ENCODE measurements around the gene KIRREL3. TPM values are rescaled to one million over a fixed set of nuclear protein-coding genes. Genes with fewer than 3 reads are reported as not detected.

The KIRREL3 gene
- total RNA-seq, 1 donor from 2014 or later: under 0.01 TPM

DNA sequence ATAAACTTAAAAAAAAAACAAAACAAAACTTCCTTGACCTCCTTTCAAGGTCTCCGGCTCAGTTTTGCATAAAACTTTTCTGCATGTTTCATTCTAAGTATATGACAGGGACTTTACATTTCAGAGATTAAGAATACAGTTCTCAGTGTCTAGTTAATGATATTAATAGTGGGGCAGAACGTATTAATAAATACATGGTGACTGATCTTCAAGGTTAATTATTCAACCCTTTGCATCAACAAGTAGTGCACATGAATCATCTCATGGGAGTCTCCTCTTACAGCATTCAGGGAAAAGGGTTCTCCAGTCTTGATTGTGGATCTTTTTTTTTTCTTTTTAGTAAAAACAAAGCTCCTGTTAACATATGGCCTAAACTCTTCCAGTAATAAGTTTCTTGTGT, 146.8 kb downstream of the KIRREL3 start:
- Histone ChIP-seq H3K4me1 (ENCODE audit: control insufficient read depth in 3 of 3, insufficient read depth in 3 of 3, low read length in 3 of 3) (no peaks in the 10 kb centered on the region), H3K27me3 (ENCODE audit: control insufficient read depth in 3 of 3, insufficient read depth in 3 of 3, low read length in 3 of 3) (peaks cover 0 to 7% (median 0%) of the 10 kb centered on the region in 3 donors), H3K27ac (ENCODE audit: low read depth, low read length) (no peak overlapping the region), H3K9ac (ENCODE audit: low read depth in 1 of 3, low read length in 3 of 3) (no peak overlapping the region), H3K4me3 (ENCODE audit: low read length in 3 of 3) (no peak overlapping the region), H3K9me3 (ENCODE audit: control insufficient read depth in 3 of 3, low read length in 3 of 3) (no peaks in the 10 kb centered on the region), H3K36me3 (ENCODE audit: control insufficient read depth in 3 of 3, insufficient read depth in 3 of 3, low read length in 3 of 3) (no peaks in the 10 kb centered on the region)

DNA sequence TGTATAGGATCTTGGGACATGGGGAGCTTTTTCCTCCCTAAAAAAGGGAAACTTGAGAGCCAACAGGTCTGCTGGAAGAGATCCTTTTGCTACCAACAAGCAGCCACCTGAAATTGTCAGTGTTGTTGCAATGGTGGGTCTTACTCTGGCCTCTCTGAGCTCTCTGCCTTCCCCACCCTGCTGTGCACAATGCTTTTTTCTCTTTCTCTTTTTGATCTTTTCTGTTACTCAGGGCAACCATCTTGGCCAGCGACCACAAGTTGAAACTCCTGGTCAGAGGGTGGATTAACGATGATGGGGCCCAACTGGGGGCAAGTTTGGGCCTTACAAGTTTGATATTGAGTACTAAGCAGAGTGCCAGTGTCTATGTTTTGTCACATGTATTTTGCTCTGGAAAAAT, 155.8 kb downstream of the KIRREL3 start:
- Histone ChIP-seq H3K27ac (ENCODE audit: low read depth, low read length) (no peak overlapping the region), H3K9ac (ENCODE audit: low read depth in 1 of 3, low read length in 3 of 3) (no peak overlapping the region), H3K4me1 (ENCODE audit: control insufficient read depth in 3 of 3, insufficient read depth in 3 of 3, low read length in 3 of 3) (no peaks in the 10 kb centered on the region), H3K4me3 (ENCODE audit: low read length in 3 of 3) (no peak overlapping the region), H3K27me3 (ENCODE audit: control insufficient read depth in 3 of 3, insufficient read depth in 3 of 3, low read length in 3 of 3) (no peaks in the 10 kb centered on the region), H3K9me3 (ENCODE audit: control insufficient read depth in 3 of 3, low read length in 3 of 3) (no peaks in the 10 kb centered on the region), H3K36me3 (ENCODE audit: control insufficient read depth in 3 of 3, insufficient read depth in 3 of 3, low read length in 3 of 3) (no peaks in the 10 kb centered on the region)

DNA sequence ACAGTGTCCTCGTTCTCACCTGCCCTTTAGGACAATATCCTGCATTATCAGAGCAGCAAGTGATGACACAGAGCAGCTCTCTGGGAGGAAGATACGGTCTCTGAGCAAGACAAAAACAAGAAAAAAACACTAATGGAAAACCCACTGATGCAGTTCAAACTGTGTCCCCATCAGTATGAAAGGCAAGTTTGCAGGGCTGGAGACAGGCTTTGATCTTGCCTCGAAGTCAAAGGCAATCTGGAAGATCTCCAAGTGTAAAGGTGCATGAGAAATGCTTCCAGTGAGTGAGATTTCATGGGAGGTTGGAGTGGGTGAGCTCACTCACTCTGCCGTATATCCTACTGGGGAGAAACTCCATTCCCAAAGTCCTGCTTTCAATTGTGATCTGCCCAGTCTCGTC, 157.5 kb downstream of the KIRREL3 start:
- no peaks in the 10 kb centered on the region for H3K27me3 ChIP-seq (ENCODE audit: control insufficient read depth in 3 of 3, insufficient read depth in 3 of 3, low read length in 3 of 3)
- no peak overlapping the region for H3K4me3 ChIP-seq (ENCODE audit: low read length in 3 of 3)
- H3K4me1 ChIP-seq (ENCODE audit: control insufficient read depth in 3 of 3, insufficient read depth in 3 of 3, low read length in 3 of 3): no peaks in the 10 kb centered on the region
- no peaks in the 10 kb centered on the region for H3K9me3 ChIP-seq (ENCODE audit: control insufficient read depth in 3 of 3, low read length in 3 of 3)
- no peaks in the 10 kb centered on the region for H3K36me3 ChIP-seq (ENCODE audit: control insufficient read depth in 3 of 3, insufficient read depth in 3 of 3, low read length in 3 of 3)
- H3K9ac ChIP-seq (ENCODE audit: low read depth in 1 of 3, low read length in 3 of 3): no peak overlapping the region
- H3K27ac ChIP-seq (ENCODE audit: low read depth, low read length): no peak overlapping the region

DNA sequence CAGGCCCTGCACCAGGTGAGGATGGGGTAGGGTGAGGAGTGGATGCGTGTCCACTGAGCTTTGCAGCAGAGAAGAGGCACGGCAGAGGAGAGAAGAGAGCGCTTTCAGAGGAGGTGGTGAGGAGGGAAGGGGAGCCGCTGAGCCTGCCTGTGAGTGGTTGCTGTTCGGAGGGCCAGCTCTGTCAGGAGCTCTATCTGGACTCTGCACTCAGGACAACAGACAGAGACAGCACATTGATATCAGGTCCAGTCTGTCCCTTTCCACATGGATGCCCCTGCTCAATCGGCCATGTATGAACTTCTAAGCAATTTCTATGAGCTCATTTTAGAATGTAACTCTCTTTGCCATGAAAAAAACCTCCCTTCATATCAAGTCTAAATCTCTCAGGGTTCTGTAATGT, 158.6 kb downstream of the KIRREL3 start:
- no peaks in the 10 kb centered on the region for H3K4me1 ChIP-seq (ENCODE audit: control insufficient read depth in 3 of 3, insufficient read depth in 3 of 3, low read length in 3 of 3)
- no peak overlapping the region for H3K27ac ChIP-seq (ENCODE audit: low read depth, low read length)
- no peak overlapping the region for H3K4me3 ChIP-seq (ENCODE audit: low read length in 3 of 3)
- no peaks in the 10 kb centered on the region for H3K36me3 ChIP-seq (ENCODE audit: control insufficient read depth in 3 of 3, insufficient read depth in 3 of 3, low read length in 3 of 3)
- no peaks in the 10 kb centered on the region for H3K27me3 ChIP-seq (ENCODE audit: control insufficient read depth in 3 of 3, insufficient read depth in 3 of 3, low read length in 3 of 3)
- no peaks in the 10 kb centered on the region for H3K9me3 ChIP-seq (ENCODE audit: control insufficient read depth in 3 of 3, low read length in 3 of 3)
- H3K9ac ChIP-seq (ENCODE audit: low read depth in 1 of 3, low read length in 3 of 3): no peak overlapping the region

DNA sequence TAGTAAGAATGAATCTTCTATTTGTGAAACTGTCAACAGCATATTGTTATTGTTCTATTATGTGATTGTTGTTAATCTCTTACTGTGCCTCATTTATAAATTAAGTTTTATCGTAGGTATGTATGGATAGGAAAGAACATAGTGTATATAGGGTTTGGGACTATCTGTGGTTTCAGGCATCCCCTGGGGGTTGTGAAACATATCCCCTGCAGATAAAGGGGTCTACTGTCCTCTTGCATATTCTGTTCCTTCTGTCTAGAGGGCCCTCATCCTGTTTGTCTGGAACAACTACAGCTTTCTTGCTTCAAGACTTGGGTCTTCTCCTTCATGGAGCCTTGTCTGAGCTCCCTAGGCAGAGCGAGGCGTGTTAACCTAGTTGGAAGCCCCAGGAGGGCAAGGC, 159.6 kb downstream of the KIRREL3 start:
- H3K27me3 ChIP-seq (ENCODE audit: control insufficient read depth in 3 of 3, insufficient read depth in 3 of 3, low read length in 3 of 3): no peaks in the 10 kb centered on the region
- H3K4me3 ChIP-seq (ENCODE audit: low read length in 3 of 3): no peak overlapping the region
- H3K36me3 ChIP-seq (ENCODE audit: control insufficient read depth in 3 of 3, insufficient read depth in 3 of 3, low read length in 3 of 3): no peaks in the 10 kb centered on the region
- no peaks in the 10 kb centered on the region for H3K9me3 ChIP-seq (ENCODE audit: control insufficient read depth in 3 of 3, low read length in 3 of 3)
- no peak overlapping the region for H3K27ac ChIP-seq (ENCODE audit: low read depth, low read length)
- H3K4me1 ChIP-seq (ENCODE audit: control insufficient read depth in 3 of 3, insufficient read depth in 3 of 3, low read length in 3 of 3): no peaks in the 10 kb centered on the region
- H3K9ac ChIP-seq (ENCODE audit: low read depth in 1 of 3, low read length in 3 of 3): no peak overlapping the region

DNA sequence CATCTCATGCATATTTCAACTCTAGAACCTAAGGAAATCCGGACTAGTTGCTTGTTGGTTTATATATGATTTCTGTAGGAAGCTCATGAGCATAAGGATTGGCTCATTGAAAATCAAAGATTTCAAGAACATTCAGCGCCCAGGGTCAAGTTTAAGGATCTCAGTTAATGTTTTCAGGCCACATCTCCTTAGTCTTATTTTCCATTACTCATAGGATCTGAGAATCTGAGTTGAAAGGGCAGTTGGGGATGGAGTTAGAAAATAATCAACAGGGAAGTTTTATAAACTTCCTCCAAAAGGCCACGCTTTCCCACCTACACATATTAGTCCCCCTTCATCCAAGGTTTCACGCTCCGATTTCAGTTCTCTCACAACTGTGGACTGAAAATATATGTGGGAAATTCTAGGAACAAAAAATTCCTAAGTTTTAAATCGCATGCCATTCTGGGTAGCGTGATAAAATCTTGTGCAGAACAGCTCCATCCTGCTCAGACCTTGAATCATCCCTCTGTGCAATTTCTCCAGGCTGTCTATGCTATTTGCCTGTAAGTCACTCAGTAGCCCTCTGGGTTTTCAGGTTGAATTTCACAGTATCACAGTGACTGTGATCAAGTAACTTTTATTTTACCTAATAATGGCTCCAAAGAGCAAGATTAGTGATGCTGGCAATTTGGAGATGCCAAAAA, 160.2 kb downstream of the KIRREL3 start:
- no peaks in the 10 kb centered on the region for H3K27me3 ChIP-seq (ENCODE audit: control insufficient read depth in 3 of 3, insufficient read depth in 3 of 3, low read length in 3 of 3)
- no peaks in the 10 kb centered on the region for H3K9me3 ChIP-seq (ENCODE audit: control insufficient read depth in 3 of 3, low read length in 3 of 3)
- H3K9ac ChIP-seq (ENCODE audit: low read depth in 1 of 3, low read length in 3 of 3): no peak overlapping the region
- H3K36me3 ChIP-seq (ENCODE audit: control insufficient read depth in 3 of 3, insufficient read depth in 3 of 3, low read length in 3 of 3): no peaks in the 10 kb centered on the region
- no peaks in the 10 kb centered on the region for H3K4me1 ChIP-seq (ENCODE audit: control insufficient read depth in 3 of 3, insufficient read depth in 3 of 3, low read length in 3 of 3)
- H3K4me3 ChIP-seq (ENCODE audit: low read length in 3 of 3): no peak overlapping the region
- H3K27ac ChIP-seq (ENCODE audit: low read depth, low read length): no peak overlapping the region

DNA sequence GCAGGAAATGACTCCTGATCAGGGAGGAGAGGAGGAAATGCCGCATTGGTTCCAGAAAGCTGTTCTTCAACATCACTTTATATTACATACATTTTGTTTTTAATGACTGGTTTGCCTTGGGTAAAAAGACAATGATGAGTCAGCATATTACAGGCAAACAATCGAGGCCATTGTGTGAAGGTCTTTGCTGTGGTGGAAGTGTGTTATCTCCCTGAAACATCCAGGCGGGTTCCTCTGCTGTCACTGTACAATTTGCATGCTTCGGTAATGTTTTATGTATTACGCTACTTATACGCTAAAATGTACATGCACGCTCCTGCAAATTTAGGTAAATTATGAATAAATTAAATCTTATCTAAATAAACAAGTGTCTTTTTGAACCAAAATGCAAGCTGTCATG, 161.1 kb downstream of the KIRREL3 start:
- no peaks in the 10 kb centered on the region for H3K27me3 ChIP-seq (ENCODE audit: control insufficient read depth in 3 of 3, insufficient read depth in 3 of 3, low read length in 3 of 3)
- H3K9me3 ChIP-seq (ENCODE audit: control insufficient read depth in 3 of 3, low read length in 3 of 3): no peaks in the 10 kb centered on the region
- no peak overlapping the region for H3K4me3 ChIP-seq (ENCODE audit: low read length in 3 of 3)
- H3K4me1 ChIP-seq (ENCODE audit: control insufficient read depth in 3 of 3, insufficient read depth in 3 of 3, low read length in 3 of 3): no peaks in the 10 kb centered on the region
- H3K9ac ChIP-seq (ENCODE audit: low read depth in 1 of 3, low read length in 3 of 3): no peak overlapping the region
- H3K36me3 ChIP-seq (ENCODE audit: control insufficient read depth in 3 of 3, insufficient read depth in 3 of 3, low read length in 3 of 3): no peaks in the 10 kb centered on the region
- no peak overlapping the region for H3K27ac ChIP-seq (ENCODE audit: low read depth, low read length)

DNA sequence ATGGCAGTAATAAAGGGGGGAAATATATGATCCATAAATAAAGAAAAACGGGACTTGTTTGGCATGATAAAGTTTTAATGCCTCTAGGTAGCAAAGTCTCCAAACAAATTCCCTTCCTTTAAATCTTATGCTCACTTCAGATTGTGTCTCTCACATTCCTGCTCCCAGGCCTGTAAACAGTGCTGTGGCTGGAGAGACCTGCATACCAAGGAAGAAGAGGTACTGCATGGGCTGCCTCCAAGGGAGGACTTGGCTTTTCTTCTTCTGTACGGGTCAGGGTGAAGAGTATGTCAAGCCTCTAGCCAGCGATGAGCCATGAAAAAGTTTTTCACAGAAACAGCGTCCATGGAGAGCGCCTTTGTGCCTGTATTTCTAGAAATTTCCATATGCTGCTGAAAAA, 161.8 kb downstream of the KIRREL3 start:
- no peak overlapping the region for H3K4me3 ChIP-seq (ENCODE audit: low read length in 3 of 3)
- no peaks in the 10 kb centered on the region for H3K9me3 ChIP-seq (ENCODE audit: control insufficient read depth in 3 of 3, low read length in 3 of 3)
- H3K27ac ChIP-seq (ENCODE audit: low read depth, low read length): no peak overlapping the region
- H3K9ac ChIP-seq (ENCODE audit: low read depth in 1 of 3, low read length in 3 of 3): no peak overlapping the region
- no peaks in the 10 kb centered on the region for H3K4me1 ChIP-seq (ENCODE audit: control insufficient read depth in 3 of 3, insufficient read depth in 3 of 3, low read length in 3 of 3)
- H3K27me3 ChIP-seq (ENCODE audit: control insufficient read depth in 3 of 3, insufficient read depth in 3 of 3, low read length in 3 of 3): no peaks in the 10 kb centered on the region
- no peaks in the 10 kb centered on the region for H3K36me3 ChIP-seq (ENCODE audit: control insufficient read depth in 3 of 3, insufficient read depth in 3 of 3, low read length in 3 of 3)

DNA sequence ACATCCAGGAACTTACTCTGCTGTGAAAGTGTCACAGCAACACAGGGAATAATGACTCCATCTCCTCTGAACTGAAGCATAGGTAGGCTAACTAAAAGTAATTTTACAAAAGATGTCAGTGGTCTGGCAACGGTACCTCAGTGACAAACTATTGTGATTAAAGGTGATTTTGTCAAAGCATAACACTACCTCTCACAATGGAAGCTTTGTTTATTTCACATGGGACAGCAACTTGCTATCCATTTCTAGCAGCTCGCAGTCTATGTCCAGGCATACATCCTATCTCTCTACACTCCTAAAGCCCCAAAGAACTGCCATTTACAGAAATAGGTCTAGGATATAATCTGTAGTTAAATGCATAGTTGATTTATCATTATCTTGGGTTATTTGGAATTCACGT, 163.0 kb downstream of the KIRREL3 start:
- Histone ChIP-seq H3K36me3 (ENCODE audit: control insufficient read depth in 3 of 3, insufficient read depth in 3 of 3, low read length in 3 of 3) (no peaks in the 10 kb centered on the region), H3K4me1 (ENCODE audit: control insufficient read depth in 3 of 3, insufficient read depth in 3 of 3, low read length in 3 of 3) (no peaks in the 10 kb centered on the region), H3K9ac (ENCODE audit: low read depth in 1 of 3, low read length in 3 of 3) (no peak overlapping the region), H3K4me3 (ENCODE audit: low read length in 3 of 3) (no peak overlapping the region), H3K27me3 (ENCODE audit: control insufficient read depth in 3 of 3, insufficient read depth in 3 of 3, low read length in 3 of 3) (no peaks in the 10 kb centered on the region), H3K9me3 (ENCODE audit: control insufficient read depth in 3 of 3, low read length in 3 of 3) (no peaks in the 10 kb centered on the region), H3K27ac (ENCODE audit: low read depth, low read length) (no peak overlapping the region)

DNA sequence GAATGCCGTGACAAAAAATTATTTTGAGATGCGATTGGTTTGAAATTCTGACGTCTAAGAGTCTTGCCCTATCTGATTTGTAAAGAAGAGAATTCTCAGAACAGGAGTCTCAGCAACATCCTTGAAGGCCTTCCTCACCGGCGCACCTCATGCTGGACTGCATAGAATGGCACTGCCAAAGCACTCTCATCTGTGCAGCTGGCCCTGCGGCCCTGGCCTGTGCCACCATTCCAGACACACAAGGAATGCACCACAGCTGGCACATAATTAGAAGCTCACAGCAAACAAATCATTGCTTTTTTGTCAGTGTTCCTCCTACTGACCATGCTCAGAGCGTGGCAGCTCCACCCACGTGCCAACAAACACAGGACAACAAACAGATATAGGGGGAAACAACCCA, 166.0 kb downstream of the KIRREL3 start:
- Histone ChIP-seq H3K36me3 (ENCODE audit: control insufficient read depth in 3 of 3, insufficient read depth in 3 of 3, low read length in 3 of 3) (no peaks in the 10 kb centered on the region), H3K9me3 (ENCODE audit: control insufficient read depth in 3 of 3, low read length in 3 of 3) (no peaks in the 10 kb centered on the region), H3K4me3 (ENCODE audit: low read length in 3 of 3) (no peak overlapping the region), H3K4me1 (ENCODE audit: control insufficient read depth in 3 of 3, insufficient read depth in 3 of 3, low read length in 3 of 3) (no peaks in the 10 kb centered on the region), H3K9ac (ENCODE audit: low read depth in 1 of 3, low read length in 3 of 3) (no peak overlapping the region), H3K27ac (ENCODE audit: low read depth, low read length) (no peak overlapping the region), H3K27me3 (ENCODE audit: control insufficient read depth in 3 of 3, insufficient read depth in 3 of 3, low read length in 3 of 3) (no peaks in the 10 kb centered on the region)
